ENCODE results near the gene TPH2.

Gene TPH2

DNA sequence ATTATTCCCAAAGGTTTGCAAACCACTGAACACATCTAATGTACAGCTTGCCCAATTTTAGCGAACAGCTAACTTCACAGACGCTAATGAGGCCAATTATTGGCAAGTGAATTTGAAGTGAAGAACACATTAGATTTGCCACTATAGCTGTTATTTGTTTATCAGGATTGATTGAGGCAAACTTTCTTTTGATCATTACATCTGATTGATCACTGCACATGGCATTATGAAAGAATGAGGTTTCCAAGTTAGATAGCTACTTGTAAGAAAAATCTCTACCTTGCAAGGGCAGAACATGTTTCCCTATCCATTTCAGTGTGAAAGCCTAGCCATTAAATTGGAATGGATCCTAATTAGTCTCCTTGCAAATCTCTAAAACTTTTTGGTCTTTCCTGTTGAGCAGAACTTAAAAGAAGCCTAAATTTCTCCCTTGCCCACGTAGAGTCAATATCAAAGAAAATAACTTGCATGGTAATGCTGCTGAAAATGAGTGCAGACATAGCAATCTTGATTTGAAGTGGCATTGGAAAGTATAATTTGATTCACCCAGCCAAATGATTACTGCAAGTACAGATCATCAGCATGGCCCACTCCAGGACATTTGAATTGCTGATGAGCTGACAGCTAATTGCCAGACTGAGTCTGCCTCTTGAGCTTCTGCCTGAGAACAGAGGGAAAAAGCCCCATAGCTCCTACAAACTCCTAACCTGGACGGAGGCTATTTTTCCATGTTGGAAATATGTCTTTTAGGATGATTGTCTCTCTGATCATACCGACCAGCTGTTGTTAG lies 98.6 kb downstream of the TPH2 start:
- DNase-seq = no peak

DNA sequence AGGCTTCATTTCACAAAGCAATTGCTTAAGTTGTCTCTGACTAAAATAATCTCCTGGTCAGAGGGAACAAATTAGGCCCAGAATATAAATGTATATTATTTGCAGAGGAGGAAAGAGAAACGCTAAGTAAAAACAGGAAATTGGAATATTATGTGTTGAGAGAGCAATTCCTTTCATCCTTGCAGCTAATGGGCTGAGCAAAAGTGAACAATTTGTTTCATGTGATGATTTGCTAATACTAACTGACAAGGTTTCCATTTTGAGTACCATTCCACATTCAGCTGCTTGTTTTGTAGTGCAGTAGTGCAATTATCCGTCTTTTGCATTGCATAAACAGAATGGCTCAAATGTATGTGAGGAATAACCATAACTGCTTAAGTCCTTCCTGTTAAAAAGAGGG lies 103.2 kb downstream of the TPH2 start:
- DNase-seq = no peak

DNA sequence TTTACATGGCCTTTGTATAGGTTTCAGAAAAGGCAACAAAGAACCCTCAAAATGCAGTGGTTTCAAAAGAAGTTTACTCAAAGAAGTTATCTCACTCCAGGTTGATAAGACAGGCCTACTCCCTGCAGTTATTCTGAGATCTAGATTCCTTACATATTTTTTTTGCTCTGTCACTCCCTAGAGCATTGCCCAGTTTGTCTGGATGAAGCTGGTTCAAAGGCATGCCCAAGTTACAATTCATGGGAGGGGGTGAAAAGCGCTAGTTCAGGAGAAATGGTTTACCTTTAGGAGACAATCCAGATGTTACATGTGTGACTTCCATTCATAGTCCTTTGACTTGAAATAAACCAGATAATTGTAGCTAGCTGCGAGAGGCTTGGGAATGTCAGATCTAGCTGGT lies 115.0 kb downstream of the TPH2 start:
- no peak for DNase-seq

DNA sequence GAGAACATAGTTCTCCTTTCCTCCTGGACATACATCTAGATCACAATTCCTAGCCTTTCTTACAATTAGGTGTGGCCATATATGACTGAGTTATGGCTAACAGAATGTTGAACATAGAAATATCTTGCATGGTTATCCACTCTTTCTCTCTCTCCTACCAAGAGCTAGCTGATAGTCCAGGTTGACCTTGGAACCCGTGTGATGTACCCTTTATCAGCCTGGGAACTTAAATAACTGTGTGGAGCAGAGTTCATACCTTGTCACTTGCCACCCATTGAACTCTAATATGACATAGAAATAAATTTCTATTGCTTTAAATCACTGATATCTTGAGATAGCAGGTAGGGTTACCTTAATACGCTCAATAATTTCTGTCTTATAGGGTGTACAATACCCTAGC lies 115.9 kb downstream of the TPH2 start:
- no peak for DNase-seq

DNA sequence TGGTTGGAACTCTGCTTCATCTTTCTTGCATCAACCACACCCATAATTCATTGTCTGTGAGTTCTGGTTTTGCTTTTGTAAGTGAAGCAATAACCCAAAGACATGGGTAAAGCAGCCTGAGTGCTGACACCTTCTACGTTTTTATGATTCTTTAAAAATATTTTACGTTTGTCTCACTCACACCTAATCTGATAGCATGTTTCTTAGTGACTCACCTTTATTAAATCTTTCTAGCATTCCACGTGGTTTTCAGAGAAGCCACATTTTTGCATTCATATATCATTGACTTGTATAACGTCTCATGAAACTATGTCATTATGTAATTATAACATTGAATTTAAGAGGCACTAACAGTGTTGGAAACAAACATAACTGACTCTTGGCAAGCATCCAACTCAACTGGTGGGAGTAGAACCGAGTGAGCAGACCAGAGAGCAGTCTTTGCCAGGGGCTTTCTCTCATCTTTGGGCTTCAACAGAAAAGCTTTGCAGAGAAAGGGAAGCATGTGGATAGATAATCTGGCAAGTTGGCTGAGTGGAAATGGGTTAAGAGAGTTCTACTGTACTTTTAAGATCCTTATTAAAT lies 118.8 kb downstream of the TPH2 start:
- DNase-seq = no peak

DNA sequence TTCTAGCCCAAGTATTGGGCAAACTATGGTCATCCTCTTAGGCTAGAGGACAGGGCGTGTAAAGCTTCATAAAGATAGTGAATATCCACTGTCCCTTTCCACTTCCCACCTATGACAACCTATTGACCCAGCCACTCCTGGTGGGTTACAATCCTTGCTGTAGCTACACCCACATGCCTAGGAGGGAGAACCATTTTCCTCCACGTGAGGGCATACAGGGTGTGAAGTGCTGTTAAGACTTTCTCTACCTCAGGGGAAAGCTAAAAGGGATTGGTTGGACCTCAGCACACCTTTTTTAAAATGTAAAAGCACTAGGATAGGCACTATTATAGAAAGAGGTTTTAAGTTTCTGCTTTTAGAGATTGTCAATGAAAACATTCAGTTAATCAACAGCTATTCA lies 124.4 kb downstream of the TPH2 start:
- DNase-seq = no peak

DNA sequence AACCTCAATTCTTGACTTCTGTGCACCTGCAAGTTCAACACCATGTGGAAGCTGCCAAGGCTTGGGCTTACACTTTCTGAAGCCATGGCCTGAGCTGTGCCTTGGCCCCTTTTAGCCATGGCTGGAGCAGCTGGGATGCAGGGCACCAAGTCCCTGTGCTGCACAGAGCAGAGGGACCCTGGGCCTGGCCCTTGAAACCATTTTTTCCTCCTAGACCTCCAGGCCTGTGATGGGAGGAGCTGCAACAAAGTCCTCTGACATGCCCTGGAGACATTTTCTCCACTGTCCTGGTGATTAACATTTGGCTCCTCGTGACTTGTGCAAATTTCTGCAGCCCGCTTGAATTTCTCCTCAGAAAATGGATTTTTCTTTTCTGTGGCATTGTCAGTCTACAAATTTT lies 132.4 kb downstream of the TPH2 start:
- DNase-seq = no peak

DNA sequence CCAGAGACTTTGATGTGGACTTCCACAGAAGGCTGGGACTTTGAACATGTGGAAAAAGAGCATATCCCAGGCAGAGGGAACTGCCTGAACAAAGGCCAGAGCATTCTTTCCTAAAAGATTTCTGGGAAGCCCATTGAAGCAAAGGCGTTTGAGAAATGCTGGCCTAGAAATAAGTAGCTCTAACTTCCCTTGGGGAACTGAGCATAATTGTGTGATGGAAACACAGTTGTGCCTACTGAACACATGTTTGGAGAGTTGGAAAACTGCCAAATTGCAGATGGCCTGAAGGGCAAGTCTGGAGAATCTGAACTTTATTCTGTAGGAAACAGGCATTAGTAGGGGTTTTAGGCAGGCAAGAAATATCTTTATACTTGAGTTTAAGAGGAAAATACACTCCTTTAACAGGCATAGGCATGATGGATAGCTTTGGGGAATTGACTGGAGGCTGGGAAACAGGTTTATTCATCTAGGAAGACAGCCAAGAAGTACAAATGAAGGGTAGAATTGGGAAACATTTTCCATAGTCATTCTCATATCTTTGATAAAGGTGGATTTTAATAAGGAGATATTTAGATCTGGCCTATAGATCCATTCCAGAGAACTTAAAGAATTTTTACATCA lies 134.1 kb downstream of the TPH2 start:
- DNase-seq = no peak

DNA sequence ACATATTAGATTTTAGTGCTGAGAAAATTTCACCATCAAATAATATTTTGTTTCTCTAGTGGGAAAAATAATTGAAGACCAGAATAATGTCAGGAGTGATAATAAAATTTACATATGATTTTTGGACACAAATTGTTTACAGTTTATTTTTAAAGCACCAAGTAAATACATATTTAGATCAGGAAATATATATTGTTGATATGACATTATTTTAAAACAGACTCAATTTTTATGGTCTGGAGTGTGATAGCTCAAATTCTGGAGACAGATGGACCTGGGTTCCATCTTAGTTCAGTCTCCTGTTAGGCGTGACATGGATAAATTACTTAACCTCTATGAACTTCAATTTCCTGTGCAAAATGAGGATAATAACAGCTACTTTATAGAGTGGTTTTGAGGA lies 135.4 kb downstream of the TPH2 start:
- no peak for DNase-seq

DNA sequence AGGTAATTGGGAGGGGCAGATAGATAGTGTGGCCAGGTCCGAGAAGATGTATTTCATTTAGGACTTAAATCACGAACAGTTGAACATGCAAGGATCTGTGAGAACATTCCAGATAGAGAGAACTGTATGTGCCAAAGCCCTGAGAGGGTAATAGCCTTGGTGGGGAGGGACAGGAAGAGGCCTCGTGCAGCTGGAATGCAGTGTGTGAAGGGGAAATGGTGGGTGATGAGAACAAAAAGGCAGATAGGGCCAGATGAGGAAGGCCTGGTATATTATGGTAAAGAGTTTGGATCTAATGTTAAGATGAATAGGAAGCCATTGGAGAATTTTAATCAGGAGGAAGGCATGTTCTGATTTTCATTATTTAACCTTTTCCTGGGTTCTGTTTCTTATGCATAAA lies 136.3 kb downstream of the TPH2 start:
- no peak for DNase-seq

DNA sequence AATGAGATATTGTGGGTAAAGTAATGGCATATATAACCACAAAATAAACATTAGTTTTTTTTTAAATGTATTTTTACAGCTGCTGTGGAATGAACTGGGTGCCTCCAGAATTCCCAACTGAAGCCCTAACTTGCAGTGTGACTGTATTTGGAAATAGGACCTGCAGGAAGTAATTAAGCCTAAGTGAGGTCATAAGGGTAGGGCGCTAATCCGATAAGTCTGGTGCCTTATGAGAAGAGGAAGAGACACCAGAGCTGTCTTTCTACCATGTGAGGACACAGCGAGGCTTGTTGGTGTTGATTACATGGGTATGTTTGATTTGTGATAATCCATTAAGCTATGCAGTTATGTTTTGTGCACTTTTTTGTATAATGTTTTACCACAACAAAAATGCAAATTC lies 136.8 kb downstream of the TPH2 start:
- no peak for DNase-seq

DNA sequence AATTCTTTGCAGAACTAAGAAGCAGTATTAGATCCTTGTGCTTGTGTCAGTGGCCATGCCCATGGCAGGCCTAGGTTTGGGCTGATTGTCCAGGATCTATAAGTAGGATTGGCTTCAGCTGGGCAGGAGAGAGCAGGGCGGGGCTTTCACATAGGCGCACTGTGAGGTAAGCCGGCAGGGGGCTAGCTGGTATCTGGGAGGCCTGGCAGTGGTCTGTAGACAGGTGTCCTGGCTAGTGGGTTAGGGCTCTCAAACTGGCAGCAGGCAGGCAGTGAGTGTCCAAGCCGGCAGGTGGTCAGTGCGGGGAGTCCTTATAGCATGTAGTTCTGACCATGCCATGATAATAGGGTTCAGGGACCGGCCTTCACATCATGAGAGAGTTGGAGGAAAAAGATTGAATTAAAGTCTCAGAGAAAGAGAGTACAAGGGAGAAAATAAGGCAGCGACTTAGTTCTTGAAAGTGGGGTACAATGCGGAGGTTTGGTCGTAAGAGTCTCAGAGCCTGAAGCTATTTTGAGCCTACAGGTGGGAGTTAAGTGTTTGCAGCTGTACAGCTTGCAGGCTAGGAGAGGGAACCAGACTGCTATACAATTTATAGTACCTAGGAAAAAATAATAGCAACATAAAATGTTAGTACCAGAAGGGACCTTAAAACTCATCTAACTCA lies 137.4 kb downstream of the TPH2 start:
- no peak for DNase-seq

DNA sequence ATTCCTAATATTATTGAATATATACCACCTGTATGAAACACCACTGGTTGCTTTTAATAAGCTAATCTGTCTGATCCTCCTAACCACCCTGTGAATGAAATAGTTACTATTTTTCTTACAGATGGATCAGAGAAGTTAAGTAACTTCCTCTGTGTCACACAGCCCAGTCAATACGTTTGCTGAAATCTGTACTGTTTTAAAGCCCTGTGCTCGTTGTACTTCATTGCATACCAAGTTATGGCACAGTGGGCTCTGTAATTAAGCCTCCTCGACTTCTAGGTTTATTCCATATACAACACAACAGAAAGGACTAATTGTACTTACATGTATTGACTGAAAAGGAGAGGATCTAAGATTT lies 137.9 kb downstream of the TPH2 start:
- DNase-seq = no peak

DNA sequence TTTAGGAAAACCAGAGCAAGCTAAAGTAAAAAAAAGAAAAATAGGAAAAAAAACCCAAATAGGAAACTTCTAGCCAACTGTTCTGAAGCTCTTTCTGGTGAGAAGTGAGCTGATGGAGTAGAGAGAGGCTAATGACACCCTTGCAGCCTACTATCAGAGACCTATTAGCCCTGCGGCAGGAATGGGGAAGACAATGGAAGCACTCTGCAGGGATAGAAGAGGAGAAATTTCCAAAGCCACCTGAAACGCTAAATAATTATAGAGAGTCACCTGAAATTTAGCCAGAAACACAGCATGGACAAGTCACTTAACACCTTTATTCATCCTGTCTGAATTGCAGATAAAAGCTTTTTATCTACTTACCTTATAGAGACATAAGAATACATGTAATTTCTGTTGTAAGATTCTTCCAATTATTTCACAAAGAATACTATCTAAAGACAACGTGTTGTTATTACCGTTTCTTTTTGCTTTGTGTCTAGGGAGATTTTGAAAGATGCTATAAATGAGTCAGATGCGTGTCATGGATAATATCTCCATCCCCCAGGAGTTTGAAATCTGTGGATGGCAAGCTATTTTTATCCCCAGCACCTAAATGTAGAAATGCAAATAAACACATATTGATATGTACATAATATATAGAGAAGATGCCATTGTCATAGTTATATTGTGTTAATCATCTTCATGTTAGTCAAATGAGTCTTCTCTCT lies 138.6 kb downstream of the TPH2 start:
- DNase-seq = no peak

DNA sequence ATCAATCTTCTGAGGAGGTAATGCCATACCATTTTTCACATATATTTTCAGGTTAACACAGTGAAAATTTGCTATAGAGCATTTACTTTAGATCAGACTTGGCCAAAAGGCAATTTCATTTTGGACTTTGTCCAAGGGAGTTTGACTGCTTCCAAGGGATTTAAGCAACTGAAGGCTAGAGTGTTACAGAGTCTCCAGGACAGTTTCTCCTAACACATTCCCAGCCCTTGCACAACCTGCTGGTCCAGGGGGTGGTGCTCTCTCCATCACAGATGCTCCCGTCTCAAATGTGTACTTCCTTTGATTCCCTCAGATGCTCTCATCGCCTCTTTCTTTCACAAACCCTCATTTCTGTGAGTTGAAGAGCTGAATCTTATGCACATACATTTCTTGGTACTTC lies 143.1 kb downstream of the TPH2 start:
- no peak for DNase-seq
